KMS-11 (cell line): ENCODE data around the gene RPS17.
A peak's percentile ranks its signal among the peaks of the same experiment; 100 is the strongest.
"Not testable (repeated sequence)": the region's sequence is repeated elsewhere in the genome, so short reads cannot be mapped to it uniquely, and the experiment has no call there.

Experiments
- H2AFZ ChIP-seq: fragments of 200-600 bp; sonication (generic); 2 replicates; pipeline ENCODE4 v1.6.1; 2016; ENCODE audit warnings: antibody characterized with exemption, mixed run types, low read depth
- H3K27ac ChIP-seq: fragments of 200-600 bp; sonication (generic); 2 replicates; pipeline ENCODE4 v1.6.1; 2016; ENCODE audit warnings: mild to moderate bottlenecking, mixed run types
- H3K27me3 ChIP-seq: fragments of 200-600 bp; sonication (generic); 2 replicates; pipeline ENCODE4 v1.6.1; 2017; ENCODE audit warnings: mild to moderate bottlenecking, low read depth, mixed run types, moderate library complexity; ENCODE audit not compliant: insufficient read depth
- H3K36me3 ChIP-seq: fragments of 200-600 bp; sonication (generic); 2 replicates; pipeline ENCODE4 v1.6.1; 2017; ENCODE audit warnings: mild to moderate bottlenecking, mixed run types; ENCODE audit not compliant: insufficient read depth
- H3K4me1 ChIP-seq: fragments of 200-600 bp; sonication (generic); 2 replicates; pipeline ENCODE4 v1.6.1; 2016; ENCODE audit warnings: mild to moderate bottlenecking, low read depth, mixed run types; ENCODE audit not compliant: poor library complexity, severe bottlenecking
- H3K4me2 ChIP-seq: fragments of 200-600 bp; sonication (generic); 2 replicates; pipeline ENCODE4 v1.7.0; 2016; ENCODE audit warnings: mild to moderate bottlenecking, mixed run types
- H3K4me3 ChIP-seq: fragments of 200-600 bp; sonication (generic); IDR thresholded peaks from 2 replicates; pipeline ENCODE4 v1.6.1; 2017; ENCODE audit warnings: low read depth, low read length, mixed read lengths; ENCODE audit not compliant: insufficient read depth
- H3K79me2 ChIP-seq: fragments of 200-600 bp; sonication (generic); 2 replicates; pipeline ENCODE4 v1.6.1; 2016; ENCODE audit warnings: low read depth, mixed run types; ENCODE audit not compliant: insufficient read depth
- H3K9ac ChIP-seq: fragments of 200-600 bp; sonication (generic); 2 replicates; pipeline ENCODE4 v1.6.1; 2016; ENCODE audit warnings: mild to moderate bottlenecking, mixed run types
- H4K20me1 ChIP-seq: fragments of 200-600 bp; sonication (generic); 2 replicates; pipeline ENCODE4 v1.6.1; 2016; ENCODE audit warnings: mild to moderate bottlenecking, mixed run types; ENCODE audit not compliant: insufficient read depth
- CTCF ChIP-seq: fragments of 200-600 bp; sonication (generic); conservative IDR thresholded peaks from 2 replicates; pipeline ENCODE4 v1.6.1; 2017; ENCODE audit warnings: low read depth, mild to moderate bottlenecking, antibody characterized with exemption, low read length, moderate library complexity, mixed read lengths

The RPS17 gene

GRCh38 chr15:82537351-82537908, 2.8 kb downstream of the RPS17 start:
- Histone ChIP-seq H3K4me1 (peaks cover 16% of the 10 kb centered on the region), H3K79me2 (peaks cover 31% of the 10 kb centered on the region), H3K4me2 (no peak overlapping the region), H3K36me3 (peaks cover 25% of the 10 kb centered on the region), H3K27ac (peak overlapping the region; percentile 22; the same call in 1 of the 2 replicates), H4K20me1 (peaks cover 17% of the 10 kb centered on the region), H3K27me3 (no peaks in the 10 kb centered on the region), H2AFZ (no peak overlapping the region), H3K4me3 (no peak overlapping the region), H3K9ac (no peak overlapping the region)
- TF ChIP-seq CTCF = no peak

- H3K79me2 ChIP-seq = peaks cover 31% of the 10 kb centered on the region
- no peak overlapping the region for H3K9ac ChIP-seq
- H3K4me2 ChIP-seq = no peak overlapping the region
- peaks cover 17% of the 10 kb centered on the region for H4K20me1 ChIP-seq
- H2AFZ ChIP-seq = no peak overlapping the region
- no peaks in the 10 kb centered on the region for H3K27me3 ChIP-seq
- no peak for TF ChIP-seq CTCF
- no peak overlapping the region; the same call in 1 of the 2 replicates for H3K27ac ChIP-seq
- peaks cover 13% of the 10 kb centered on the region for H3K4me1 ChIP-seq
- no peak overlapping the region for H3K4me3 ChIP-seq
- peaks cover 25% of the 10 kb centered on the region for H3K36me3 ChIP-seq
Measured at GRCh38 chr15:82536409-82537350, 3.6 kb downstream of the RPS17 start.

GRCh38 chr15:82535566-82536408, 4.5 kb downstream of the RPS17 start:
- no peak overlapping the region; the same call in 1 of the 2 replicates for H3K27ac ChIP-seq
- H3K4me2 ChIP-seq = no peak overlapping the region
- peaks cover 17% of the 10 kb centered on the region for H4K20me1 ChIP-seq

GRCh38 chr15:82535151-82535550, 5.1 kb downstream of the RPS17 start:
- not testable (repeated sequence) for H3K4me2 ChIP-seq, H3K27me3 ChIP-seq, H2AFZ ChIP-seq, H3K27ac ChIP-seq, H3K9ac ChIP-seq, H3K4me3 ChIP-seq
- H3K4me1 ChIP-seq = peaks cover 21% of the 10 kb centered on the region
- H3K36me3 ChIP-seq = peaks cover 25% of the 10 kb centered on the region
- peaks cover 29% of the 10 kb centered on the region for H3K79me2 ChIP-seq
- H4K20me1 ChIP-seq = peaks cover 17% of the 10 kb centered on the region

More at GRCh38 chr15:82535566-82536408, 4.5 kb downstream of the RPS17 start:
- peaks cover 25% of the 10 kb centered on the region for H3K36me3 ChIP-seq
- no peak overlapping the region for H3K4me3 ChIP-seq
- H3K9ac ChIP-seq = no peak overlapping the region
- peaks cover 19% of the 10 kb centered on the region for H3K4me1 ChIP-seq
- no peak overlapping the region for H2AFZ ChIP-seq
- no peak for TF ChIP-seq CTCF
- H3K27me3 ChIP-seq = no peaks in the 10 kb centered on the region
- H3K79me2 ChIP-seq = peaks cover 31% of the 10 kb centered on the region

DNA sequence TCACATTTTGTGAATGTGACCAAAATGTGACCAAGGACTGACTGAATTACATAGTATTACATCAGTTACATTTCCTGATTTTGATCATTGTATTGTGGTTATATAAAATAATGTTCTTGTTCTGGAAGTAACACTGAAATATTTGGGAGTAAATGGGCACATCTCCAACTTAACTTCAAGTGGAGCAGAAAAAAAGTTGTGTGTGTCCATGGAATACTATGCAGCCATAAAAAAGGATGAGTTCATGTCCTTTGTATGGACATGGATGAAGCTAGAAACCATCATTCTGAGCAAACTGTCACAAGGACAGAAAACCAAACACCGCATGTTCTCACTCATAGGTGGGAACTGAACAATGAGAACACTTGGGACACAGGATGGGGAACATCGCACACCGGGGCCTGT, 5.8 kb downstream of the RPS17 start:
- H3K4me2 ChIP-seq, H3K4me3 ChIP-seq, H3K27me3 ChIP-seq, H3K9ac ChIP-seq, H2AFZ ChIP-seq, H3K27ac ChIP-seq: not testable (repeated sequence)
- peaks cover 25% of the 10 kb centered on the region for H3K36me3 ChIP-seq
- peaks cover 21% of the 10 kb centered on the region for H3K4me1 ChIP-seq
- H4K20me1 ChIP-seq = peaks cover 17% of the 10 kb centered on the region
- peaks cover 22% of the 10 kb centered on the region for H3K79me2 ChIP-seq
